Ascending aorta (tissue), 2 donors: ENCODE results near the gene SETBP1. TPM values are rescaled to one million over a fixed set of nuclear protein-coding genes. Genes with fewer than 3 reads are reported as not detected.

ENCODE experiments used
- DNase-seq, 2 donors: peaks; one replicate each; pipeline ENCODE4 v3.0.0-alpha.2; 2019; ENCODE audit warnings: low spot score in 2 of 2
- H3K27ac ChIP-seq, 2 donors: fragments of 200-600 bp; sonication (generic); one replicate each; pipeline ENCODE4 v1.5.1; 2016 to 2017; ENCODE audit warnings: mild to moderate bottlenecking in 1 of 2
- H3K27me3 ChIP-seq: fragments of 200-600 bp; sonication (generic); one replicate; pipeline ENCODE4 v1.5.1; 2017
- H3K36me3 ChIP-seq, 2 donors: fragments of 200-600 bp; sonication (generic); one replicate each; pipeline ENCODE4 v1.5.1; 2016
- H3K4me1 ChIP-seq, 2 donors: fragments of 200-600 bp; sonication (generic); one replicate each; pipeline ENCODE4 v1.5.1; 2016 to 2017; ENCODE audit warnings: mild to moderate bottlenecking in 1 of 2
- H3K4me3 ChIP-seq, 2 donors: fragments of 200-600 bp; sonication (generic); one replicate each; pipeline ENCODE4 v1.5.1; 2016 to 2017; ENCODE audit warnings: mild to moderate bottlenecking in 1 of 2
- H3K9me3 ChIP-seq, 2 donors: fragments of 200-600 bp; sonication (generic); one replicate each; pipeline ENCODE4 v1.5.1; 2016
- CTCF ChIP-seq, 3 experiments: fragments of 200-600 bp in 2 of 3; fragments of 450-650 bp in 1 of 3; sonication (generic) in 2 of 3; IDR thresholded peaks; one replicate each; pipeline ENCODE4 v1.5.1; 2016 to 2019; ENCODE audit warnings: antibody characterized with exemption in 3 of 3, mild to moderate bottlenecking in 1 of 3, moderate library complexity in 1 of 3
- intact Hi-C: fragments of 100-400 bp; cut with DNase I; formaldehyde crosslinking; loops from one replicate; pipeline ENCODE4 v1.15.1; 2023
- total RNA-seq: library from RNA; depleted of rRNA; stranded (reverse); fragments of >200 nt; gene quantifications from one replicate; pipeline ENCODE4 v1.1.0, GENCODE V29; 2016

SETBP1 gene
- total RNA-seq, 1 donor from 2014 or later: 23.5 TPM

GRCh38 chr18:44833786-44834185 is 153.1 kb downstream of the SETBP1 start:
- Histone ChIP-seq H3K4me3 (no peak overlapping the region), H3K4me1 (peaks cover 6 to 7% of the 10 kb centered on the region in 2 donors), H3K9me3 (no peaks in the 10 kb centered on the region), H3K27ac (no peak overlapping the region), H3K27me3 (no peaks in the 10 kb centered on the region), H3K36me3 (no peaks in the 10 kb centered on the region)
- no peak for DNase-seq
- intact Hi-C loops: no loop called here
- TF ChIP-seq CTCF (IDR thresholded peaks at IDR 0.05): no peak

- intact Hi-C loops: loop anchor here (5.0 kb wide), 1 partner anchor 153 kb away; the partner anchor contains the start of gene SETBP1
Observed at GRCh38 chr18:44834867-44835469, 154.3 kb downstream of the SETBP1 start.

GRCh38 chr18:44835703-44836102 is 155.0 kb downstream of the SETBP1 start:
- peak overlapping the region; percentile 35 to 48 for H3K27ac ChIP-seq
- no peak for DNase-seq
- peaks cover 5 to 20% of the 10 kb centered on the region in 2 donors for H3K4me1 ChIP-seq
- no peak overlapping the region for H3K4me3 ChIP-seq
- no peak for TF ChIP-seq CTCF (IDR thresholded peaks at IDR 0.05)
- no peaks in the 10 kb centered on the region for H3K36me3 ChIP-seq
- intact Hi-C loops: loop anchor here (5.0 kb wide), 1 partner anchor 153 kb away; the partner anchor contains the start of gene SETBP1
- H3K27me3 ChIP-seq: no peaks in the 10 kb centered on the region
- no peaks in the 10 kb centered on the region for H3K9me3 ChIP-seq

More at GRCh38 chr18:44834867-44835469, 154.3 kb downstream of the SETBP1 start:
- Histone ChIP-seq H3K36me3 (no peaks in the 10 kb centered on the region), H3K4me3 (no peak overlapping the region), H3K9me3 (no peaks in the 10 kb centered on the region), H3K4me1 (peaks cover 7 to 14% of the 10 kb centered on the region in 2 donors), H3K27me3 (no peaks in the 10 kb centered on the region), H3K27ac (peak overlapping the region; percentile 35 to 48)
- DNase-seq: no peak
- TF ChIP-seq CTCF (IDR thresholded peaks at IDR 0.05): no peak

- Histone ChIP-seq H3K36me3 (no peaks in the 10 kb centered on the region), H3K27me3 (no peaks in the 10 kb centered on the region), H3K9me3 (no peaks in the 10 kb centered on the region), H3K4me3 (no peak overlapping the region), H3K27ac (peak overlapping the region; percentile 35 to 48), H3K4me1 (peaks cover 4 to 20% of the 10 kb centered on the region in 2 donors)
- intact Hi-C loops: loop anchor here (5.0 kb wide), 1 partner anchor 154 kb away; the partner anchor contains the start of gene SETBP1
- no peak for TF ChIP-seq CTCF (IDR thresholded peaks at IDR 0.05)
- no peak for DNase-seq
Observed at GRCh38 chr18:44836263-44836662, 155.6 kb downstream of the SETBP1 start.

- no peak for DNase-seq
- intact Hi-C loops: loop anchor here (5.0 kb wide), 1 partner anchor 155 kb away; the partner anchor contains the start of gene SETBP1
- Histone ChIP-seq H3K36me3 (no peaks in the 10 kb centered on the region), H3K9me3 (no peaks in the 10 kb centered on the region), H3K4me3 (no peak overlapping the region), H3K4me1 (peaks cover 4 to 20% of the 10 kb centered on the region in 2 donors), H3K27me3 (no peaks in the 10 kb centered on the region), H3K27ac (no peak overlapping the region)
- TF ChIP-seq CTCF (IDR thresholded peaks at IDR 0.05): no peak
Observed at GRCh38 chr18:44837482-44838180, 156.9 kb downstream of the SETBP1 start.
